Mononuclear cell (primary cell): ENCODE results near the gene ZNF423. TPM values are rescaled to one million over a fixed set of nuclear protein-coding genes. Genes with fewer than 3 reads are reported as not detected.

ENCODE experiments used
- H3K27me3 ChIP-seq: 2 replicates; pipeline ENCODE4 v1.6.0; 2011; ENCODE audit warnings: low read length, control low read depth; ENCODE audit not compliant: insufficient read depth
- H3K4me1 ChIP-seq: 2 replicates; pipeline ENCODE4 v1.5.1; 2011; ENCODE audit warnings: mild to moderate bottlenecking, low read length, control low read depth; ENCODE audit not compliant: insufficient read depth
- H3K4me3 ChIP-seq: 2 replicates; pipeline ENCODE4 v1.5.1; 2011; ENCODE audit warnings: mild to moderate bottlenecking, low read length, moderate library complexity
- H3K9me3 ChIP-seq: 2 replicates; pipeline ENCODE4 v1.5.1; 2011; ENCODE audit warnings: low read depth, mild to moderate bottlenecking, control low read depth, low read length
- total RNA-seq: library from RNA; depleted of rRNA; stranded (reverse); fragments of >200 nt; gene quantifications from one replicate; pipeline ENCODE4 v1.2.3, GENCODE V29; 2012

ZNF423 gene
- total RNA-seq, 1 donor, result under 0.01 TPM

DNA sequence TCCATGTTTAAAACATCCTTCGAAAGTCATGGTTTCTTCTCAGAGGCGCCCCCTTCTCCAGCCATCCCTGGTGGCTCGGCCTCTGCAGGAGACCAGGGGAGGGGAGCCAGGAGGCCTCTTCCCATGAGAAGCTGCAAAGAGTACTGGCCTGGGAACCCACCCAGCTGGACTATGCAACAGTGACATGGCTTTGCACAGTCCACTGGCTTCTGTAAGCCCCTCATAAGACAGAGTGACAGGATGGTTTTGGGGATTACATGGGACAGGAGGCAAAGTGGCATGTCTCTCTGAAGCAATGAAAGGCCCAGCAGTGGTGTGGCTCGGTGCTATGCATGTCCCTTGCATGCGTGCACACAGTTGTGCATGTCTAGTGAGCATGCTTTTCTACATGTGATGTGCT lies 382.8 kb downstream of the ZNF423 start:
- Histone ChIP-seq H3K9me3 (no peaks in the 10 kb centered on the region), H3K4me3 (no peak overlapping the region), H3K4me1 (no peaks in the 10 kb centered on the region), H3K27me3 (no peaks in the 10 kb centered on the region)

DNA sequence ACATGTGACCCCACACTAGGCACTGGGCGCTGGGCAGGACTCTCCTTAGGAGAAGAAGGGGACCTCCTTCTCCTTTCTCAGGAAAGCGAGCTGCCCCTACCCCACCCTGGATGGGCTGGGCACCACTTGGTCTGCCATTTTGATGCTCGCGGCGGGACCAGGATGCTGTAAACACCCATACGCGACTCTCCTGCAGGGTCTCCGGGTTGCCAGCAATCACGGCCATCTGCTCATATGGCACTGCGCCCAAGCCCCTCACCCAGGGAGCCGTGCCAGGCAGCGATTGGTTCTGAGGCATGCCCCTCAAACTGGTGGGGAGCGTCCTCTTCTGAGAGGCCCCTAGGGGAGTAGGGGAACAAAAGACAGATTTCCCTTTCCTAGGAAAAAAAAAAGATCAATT lies 383.3 kb downstream of the ZNF423 start:
- Histone ChIP-seq H3K27me3 (no peaks in the 10 kb centered on the region), H3K4me1 (no peaks in the 10 kb centered on the region), H3K4me3 (no peak overlapping the region), H3K9me3 (no peaks in the 10 kb centered on the region)

DNA sequence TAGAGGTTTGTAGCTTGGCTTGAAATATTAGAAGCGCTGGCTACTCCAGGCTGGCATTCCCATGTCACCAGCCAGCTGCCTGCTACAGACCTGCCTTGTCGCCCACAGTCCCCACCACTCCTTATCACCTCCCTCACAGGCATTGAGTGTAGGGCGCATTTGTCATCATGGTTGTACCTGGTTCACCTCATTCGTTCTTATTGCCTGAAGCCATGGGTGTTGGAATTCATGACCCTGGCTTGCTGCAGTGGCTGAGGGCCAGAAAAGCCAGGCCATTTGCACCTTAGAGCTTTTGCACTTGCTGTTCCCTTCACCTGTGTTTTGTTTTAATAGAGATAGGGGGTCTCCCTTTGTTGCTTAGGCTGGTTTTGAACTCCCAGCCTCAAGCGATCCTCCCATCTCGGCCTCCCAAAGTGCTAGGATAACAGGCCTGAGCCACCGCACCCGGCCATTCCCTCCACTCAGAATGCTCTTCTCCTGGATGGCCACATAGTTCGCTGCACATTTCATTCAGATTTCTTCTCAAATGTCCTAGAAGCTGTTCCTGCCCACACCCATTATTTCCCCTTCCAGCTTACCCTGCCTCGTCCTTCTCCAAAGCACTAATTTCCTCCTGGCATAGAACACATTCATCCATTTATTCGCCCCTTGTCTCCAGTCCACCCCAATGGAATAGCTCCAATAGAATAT lies 384.7 kb downstream of the ZNF423 start:
- H3K27me3 ChIP-seq, result no peaks in the 10 kb centered on the region
- no peak overlapping the region for H3K4me3 ChIP-seq
- no peaks in the 10 kb centered on the region for H3K4me1 ChIP-seq
- no peaks in the 10 kb centered on the region for H3K9me3 ChIP-seq

DNA sequence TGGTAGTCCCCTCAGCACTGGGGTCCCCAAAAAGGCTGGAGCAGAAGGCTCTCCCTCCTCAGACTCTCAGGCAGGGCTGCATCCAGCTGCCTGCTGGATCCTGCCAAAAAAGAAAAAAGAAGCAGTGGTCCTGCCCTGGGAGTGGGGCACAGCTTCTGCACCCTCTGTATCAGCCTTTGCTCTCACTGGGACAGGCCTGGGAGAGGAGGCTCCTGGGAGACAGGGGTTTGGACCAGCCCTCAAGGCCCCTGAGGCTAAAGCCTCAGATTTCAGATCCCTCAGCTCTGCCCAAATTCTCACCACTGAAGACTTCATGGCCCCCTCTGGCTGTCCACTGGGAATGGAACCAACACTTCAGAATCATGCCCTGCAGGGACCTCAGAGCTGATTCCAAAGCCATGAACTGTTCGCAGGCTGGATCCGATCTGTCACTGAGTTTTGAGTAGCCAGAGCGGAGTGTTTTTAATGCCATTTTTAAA lies 385.4 kb downstream of the ZNF423 start:
- H3K4me3 ChIP-seq, result no peak overlapping the region
- no peaks in the 10 kb centered on the region for H3K9me3 ChIP-seq
- no peaks in the 10 kb centered on the region for H3K27me3 ChIP-seq
- H3K4me1 ChIP-seq, result no peaks in the 10 kb centered on the region

DNA sequence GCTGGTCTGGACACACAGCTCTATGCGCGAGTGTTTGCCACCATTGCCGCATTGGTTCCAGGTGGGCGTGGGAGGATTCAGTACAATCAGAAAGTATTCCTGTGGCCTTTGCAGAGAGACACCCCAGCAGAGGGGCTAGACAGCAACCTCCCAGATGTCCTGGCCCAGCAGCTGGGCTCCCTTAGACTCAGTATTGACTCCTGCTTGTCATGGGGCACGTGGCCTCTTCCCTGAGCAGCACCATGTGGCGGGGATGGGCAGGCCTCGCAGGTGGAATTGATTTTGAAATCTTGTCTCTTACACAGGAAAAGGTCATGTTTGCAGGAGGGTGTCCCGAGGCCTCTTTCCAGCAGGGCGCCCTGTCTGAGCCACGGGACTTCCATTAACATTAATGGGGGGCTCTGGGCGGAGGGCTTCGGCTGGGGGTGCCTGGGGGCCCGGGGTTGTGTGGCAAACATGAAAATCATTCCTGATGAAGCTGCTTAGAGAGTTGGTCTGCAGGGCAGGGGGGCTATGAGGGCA lies 385.9 kb downstream of the ZNF423 start:
- Histone ChIP-seq H3K4me3 (no peak overlapping the region), H3K27me3 (no peaks in the 10 kb centered on the region), H3K4me1 (no peaks in the 10 kb centered on the region), H3K9me3 (no peaks in the 10 kb centered on the region)

DNA sequence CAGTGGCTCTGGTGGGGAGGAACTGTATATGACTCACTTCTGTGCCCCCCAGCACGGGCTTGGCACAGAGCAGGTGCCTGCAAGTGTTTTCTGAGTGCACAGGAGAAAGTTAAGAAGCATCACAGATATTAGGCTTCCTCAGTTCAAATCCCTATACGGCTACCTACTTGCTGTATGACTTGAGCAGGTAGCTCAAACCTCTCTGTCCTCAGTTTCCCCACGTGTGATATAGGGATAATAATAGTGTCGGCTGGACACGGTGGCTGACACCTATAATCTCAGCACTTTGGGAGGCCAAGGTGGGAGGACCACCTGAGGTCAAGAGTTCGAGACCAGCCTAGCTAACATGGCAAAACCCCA lies 386.6 kb downstream of the ZNF423 start:
- Histone ChIP-seq H3K9me3 (no peaks in the 10 kb centered on the region), H3K4me1 (peaks cover 6% of the 10 kb centered on the region), H3K27me3 (no peaks in the 10 kb centered on the region), H3K4me3 (no peak overlapping the region)

DNA sequence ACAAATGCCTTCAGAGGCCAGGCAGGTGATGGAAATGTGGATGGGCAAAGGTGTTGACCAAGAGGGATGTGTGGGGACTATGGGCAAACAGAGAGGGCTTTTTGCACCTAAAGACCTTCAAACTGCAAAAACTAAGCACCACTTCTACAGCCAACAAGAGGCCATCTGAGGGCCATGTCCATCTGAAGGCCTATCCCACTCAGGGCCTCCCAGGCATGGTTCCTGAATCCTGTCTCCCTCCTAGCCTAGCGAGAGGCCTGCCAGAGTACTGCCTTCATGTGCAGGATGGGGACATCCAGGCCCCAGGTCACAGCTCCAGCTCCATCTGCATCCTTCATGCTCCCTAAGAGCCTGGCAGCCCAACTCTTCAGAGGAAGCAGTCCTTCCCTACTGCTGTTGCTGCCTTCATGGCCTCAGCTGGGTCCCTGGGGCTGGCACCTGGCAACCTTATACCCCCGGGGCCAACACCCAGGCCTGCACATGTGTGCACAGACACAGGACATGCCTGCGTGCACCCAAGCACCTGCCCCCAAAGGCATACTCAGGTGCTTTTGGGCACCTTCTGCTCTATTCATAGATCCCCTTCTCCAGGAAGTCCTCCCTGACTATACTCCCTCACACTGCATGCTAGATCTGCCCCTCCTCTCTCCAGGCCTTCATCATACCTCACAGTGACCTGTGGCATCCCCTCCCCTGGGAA lies 387.2 kb downstream of the ZNF423 start:
- Histone ChIP-seq H3K9me3 (no peaks in the 10 kb centered on the region), H3K4me1 (peaks cover 12% of the 10 kb centered on the region), H3K27me3 (no peaks in the 10 kb centered on the region), H3K4me3 (no peak overlapping the region)

DNA sequence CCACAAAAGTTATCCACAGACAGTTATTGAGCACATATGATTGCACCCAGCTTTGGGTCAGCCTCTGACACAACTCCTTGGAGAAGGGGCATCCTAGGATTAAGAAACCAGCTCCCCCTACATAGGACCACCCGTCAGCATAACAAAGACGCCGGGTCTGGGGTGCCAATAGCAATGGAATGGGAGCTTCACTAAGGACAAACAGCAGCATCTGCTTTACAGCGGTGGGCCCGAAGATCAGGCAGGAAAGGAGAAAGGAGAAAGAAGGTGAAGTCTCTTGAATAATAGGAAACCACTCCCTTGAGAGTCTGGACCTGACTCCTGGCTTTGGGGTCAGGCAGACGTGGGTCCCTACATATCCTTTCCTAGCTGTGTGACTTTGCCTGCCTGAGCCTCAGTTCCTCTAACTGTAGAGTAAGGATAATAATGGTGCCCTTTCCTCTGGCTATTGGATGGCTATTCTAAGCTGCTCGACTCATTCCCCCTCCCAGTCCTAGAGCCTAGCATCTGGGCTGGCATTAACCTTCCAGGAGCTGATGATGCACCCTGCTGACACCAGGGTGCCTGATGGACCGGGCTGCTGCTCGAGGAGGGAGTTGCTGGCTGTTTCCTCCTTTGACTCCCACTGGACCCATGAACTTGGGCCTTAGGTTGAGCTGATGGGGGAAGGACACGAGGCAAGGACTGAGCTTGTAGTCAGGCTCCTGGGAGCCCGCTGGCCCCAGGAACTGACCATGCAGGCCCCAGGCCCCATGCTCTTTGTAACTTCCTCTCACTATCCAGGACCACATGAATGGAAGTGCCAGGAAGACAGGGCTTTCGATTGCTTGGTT lies 388.2 kb downstream of the ZNF423 start:
- Histone ChIP-seq H3K9me3 (no peaks in the 10 kb centered on the region), H3K27me3 (no peaks in the 10 kb centered on the region), H3K4me3 (no peak overlapping the region), H3K4me1 (peaks cover 22% of the 10 kb centered on the region)

DNA sequence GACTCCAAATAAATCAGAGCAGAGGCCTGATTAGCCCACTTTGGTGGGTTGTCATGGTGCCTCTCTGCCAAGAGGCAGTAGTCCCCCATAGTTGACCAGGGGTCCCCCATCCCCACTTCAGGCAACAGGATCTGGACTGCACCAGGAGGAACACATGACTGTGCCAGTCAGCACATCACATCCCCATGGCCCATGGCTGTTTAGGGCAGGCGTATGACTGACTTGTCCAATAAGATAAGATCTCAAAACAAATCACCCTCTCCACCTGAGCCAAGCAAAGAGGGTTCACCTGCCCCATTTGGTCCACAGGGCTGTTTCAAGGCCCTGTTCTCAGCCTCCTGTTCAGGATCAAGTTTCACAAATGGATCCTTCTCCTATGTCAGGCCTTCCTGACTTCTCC lies 389.0 kb downstream of the ZNF423 start:
- Histone ChIP-seq H3K4me3 (no peak overlapping the region), H3K9me3 (no peaks in the 10 kb centered on the region), H3K27me3 (no peaks in the 10 kb centered on the region), H3K4me1 (peaks cover 26% of the 10 kb centered on the region)

DNA sequence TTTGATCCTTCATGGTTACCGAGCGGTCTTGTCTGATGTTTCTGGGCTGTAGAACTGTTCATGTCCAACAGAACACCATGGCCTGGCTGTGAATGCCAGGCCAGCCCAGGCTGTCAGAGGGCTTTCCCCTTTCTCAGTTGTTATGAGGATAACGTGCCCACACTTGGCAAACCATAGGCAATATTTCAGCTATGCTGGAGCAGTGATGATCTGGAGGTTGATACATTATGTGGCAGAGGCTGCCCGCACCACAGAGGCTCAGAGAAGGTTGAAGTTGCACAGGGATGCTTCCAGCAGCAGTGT lies 389.4 kb downstream of the ZNF423 start:
- no peak overlapping the region for H3K4me3 ChIP-seq
- no peaks in the 10 kb centered on the region for H3K27me3 ChIP-seq
- peaks cover 26% of the 10 kb centered on the region for H3K4me1 ChIP-seq
- H3K9me3 ChIP-seq, result no peaks in the 10 kb centered on the region

DNA sequence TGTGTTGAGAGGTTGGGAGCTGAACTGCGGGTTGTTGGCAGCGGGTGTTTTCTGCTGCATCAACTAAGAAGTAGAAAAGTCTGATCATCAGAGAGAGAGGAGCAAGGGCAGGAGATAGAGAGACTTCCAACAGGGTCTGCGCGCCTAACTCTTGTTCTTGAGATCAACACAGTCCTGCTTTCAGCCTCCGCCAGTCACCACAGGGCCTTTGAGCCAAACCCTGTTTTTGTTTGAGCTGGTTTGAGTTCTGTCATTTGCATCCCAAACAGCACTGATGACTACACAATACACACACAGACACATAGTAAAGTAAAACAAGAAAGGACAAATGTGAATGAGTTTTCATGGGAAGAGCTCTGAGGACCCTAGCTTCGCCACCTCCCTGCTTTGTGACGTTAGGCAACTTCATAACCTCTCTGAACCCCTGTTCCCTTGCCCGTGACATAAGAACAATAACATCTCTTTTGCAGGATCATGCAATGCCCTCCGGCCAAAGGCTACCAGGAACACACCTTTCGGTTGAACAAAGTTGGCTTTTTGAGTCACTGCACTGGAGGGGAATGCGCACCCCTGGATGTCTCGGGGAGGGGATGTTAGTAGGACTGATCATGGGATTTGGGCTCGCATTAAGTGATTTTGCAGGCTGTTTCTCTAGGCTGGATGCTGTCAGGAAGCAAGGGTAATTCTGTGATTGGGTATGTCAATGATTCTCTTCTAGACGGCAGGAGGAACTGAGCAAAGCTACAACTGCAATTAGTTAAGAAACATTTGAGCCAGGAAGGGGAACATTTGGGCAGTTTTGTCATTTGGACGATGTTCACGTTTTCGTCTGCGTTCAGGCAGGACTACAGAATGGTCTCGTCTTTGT lies 390.0 kb downstream of the ZNF423 start:
- H3K9me3 ChIP-seq, result no peaks in the 10 kb centered on the region
- no peaks in the 10 kb centered on the region for H3K27me3 ChIP-seq
- no peak overlapping the region for H3K4me3 ChIP-seq
- peaks cover 26% of the 10 kb centered on the region for H3K4me1 ChIP-seq

DNA sequence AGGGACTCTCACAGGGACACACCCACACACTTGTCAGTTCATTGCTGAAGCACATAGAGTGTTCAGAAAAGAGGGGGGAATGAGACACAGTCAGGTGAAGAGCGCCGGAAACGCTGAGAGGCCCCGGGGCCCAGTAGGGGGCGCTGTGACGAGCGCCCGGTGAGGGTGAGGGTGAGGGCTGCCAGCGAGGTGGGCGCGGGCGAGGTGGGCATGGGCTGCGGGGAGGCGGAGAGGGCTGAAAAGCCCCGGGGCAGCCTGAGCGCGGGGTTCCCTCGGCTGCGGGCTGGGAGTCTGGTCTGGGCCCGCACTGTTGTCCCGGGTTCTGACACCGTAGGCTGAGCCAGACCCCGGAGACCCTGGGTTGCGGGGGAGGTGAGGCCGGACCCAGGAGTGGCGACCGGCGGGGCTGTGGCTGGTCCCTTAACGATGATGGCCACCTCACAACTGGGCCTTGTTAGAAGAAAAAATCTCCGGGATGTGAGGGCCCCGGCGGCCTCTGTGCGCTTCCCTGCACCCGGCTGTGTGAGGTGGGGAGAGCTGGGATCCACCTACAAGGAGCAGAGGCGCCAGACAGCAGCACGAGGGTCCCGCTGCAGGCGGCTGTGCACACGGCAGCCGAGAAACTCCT lies 390.9 kb downstream of the ZNF423 start:
- no peak overlapping the region for H3K4me3 ChIP-seq
- H3K4me1 ChIP-seq, result peaks cover 26% of the 10 kb centered on the region
- no peaks in the 10 kb centered on the region for H3K27me3 ChIP-seq
- H3K9me3 ChIP-seq, result no peaks in the 10 kb centered on the region

DNA sequence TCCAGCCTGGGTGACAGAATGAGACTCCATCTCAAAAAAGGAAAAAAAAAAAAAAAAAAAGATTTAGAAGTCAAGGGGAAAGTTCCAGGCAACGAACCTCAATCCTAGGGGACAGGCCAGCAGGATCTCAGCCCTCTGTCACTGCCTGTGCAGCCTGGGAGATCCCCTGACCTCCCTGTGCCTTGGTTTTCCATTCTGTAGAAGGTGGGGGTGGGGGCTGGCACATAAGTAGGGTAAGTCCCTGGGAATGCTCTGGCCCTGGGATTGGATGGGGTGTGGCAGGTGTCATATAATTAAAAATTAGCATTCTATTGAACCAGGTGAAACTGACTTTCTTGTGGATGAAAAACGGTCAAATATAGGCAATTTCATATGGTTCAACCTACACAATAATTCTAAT lies 391.8 kb downstream of the ZNF423 start:
- Histone ChIP-seq H3K9me3 (no peaks in the 10 kb centered on the region), H3K4me1 (peaks cover 26% of the 10 kb centered on the region), H3K4me3 (no peak overlapping the region), H3K27me3 (no peaks in the 10 kb centered on the region)

DNA sequence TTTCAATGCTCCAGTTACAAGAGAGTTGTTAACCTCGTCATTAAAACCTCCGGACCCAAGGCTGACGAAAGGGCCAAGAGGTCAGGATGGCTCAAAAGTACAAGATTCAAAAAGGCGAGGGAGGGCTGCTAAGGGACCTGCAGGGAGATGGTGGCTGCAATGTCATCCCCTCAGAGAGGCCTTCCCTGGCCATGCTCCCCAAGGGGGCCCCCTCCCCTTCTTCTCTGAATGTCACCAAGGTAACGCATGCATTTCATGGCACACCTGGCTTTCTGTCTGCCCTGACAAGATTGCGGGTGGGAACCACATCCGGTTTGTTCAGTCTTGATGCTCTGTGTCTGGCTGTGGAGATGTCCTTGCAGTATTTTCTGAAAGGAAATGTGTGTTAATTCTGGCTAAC lies 392.4 kb downstream of the ZNF423 start:
- Histone ChIP-seq H3K4me1 (peaks cover 26% of the 10 kb centered on the region), H3K27me3 (no peaks in the 10 kb centered on the region), H3K9me3 (no peaks in the 10 kb centered on the region), H3K4me3 (no peak overlapping the region)
